K562 (cell line): ENCODE data around the gene CEP89.

Source experiments
- CBX5 ChIP-seq: IDR thresholded peaks from 2 replicates; pipeline ENCODE4 v1.6.1; 2014; ENCODE audit warnings: low read depth, borderline replicate concordance
- HOMEZ ChIP-seq: fragments of 250-450 bp; sonication (Bioruptor Pico); IDR thresholded peaks from 2 replicates; pipeline ENCODE4 v1.4.0; 2020; ENCODE audit warnings: mild to moderate bottlenecking, moderate library complexity
- ILK ChIP-seq: fragments of 450-650 bp; IDR thresholded peaks from 2 replicates; pipeline ENCODE4 v1.6.1; 2016; ENCODE audit warnings: missing genetic modification characterization, low read depth, mild to moderate bottlenecking, missing compliant biosample characterization, moderate library complexity, borderline replicate concordance
- TF ChIP-seq, protein P1 (sequence below): sonication (generic); formaldehyde crosslinking; IDR thresholded peaks from 2 replicates; pipeline ENCODE4 v1.8.0; 2022; ENCODE audit warnings: mild to moderate bottlenecking, low read depth, missing genetic modification reagents
- TF ChIP-seq, protein P2 (sequence below), 3 experiments: IDR thresholded peaks in 2 of 3; conservative IDR thresholded peaks in 1 of 3; 2 replicates each; pipeline ENCODE4 v1.5.1; 2011 to 2012; ENCODE audit warnings: low read length in 3 of 3, mild to moderate bottlenecking in 3 of 3, control low read depth in 2 of 3, improper control_type of control experiment in 1 of 3, inconsistent platforms in 1 of 3, low read depth in 1 of 3, mixed read lengths in 1 of 3, moderate library complexity in 1 of 3; ENCODE audit not compliant: insufficient read depth in 2 of 3

DNA sequence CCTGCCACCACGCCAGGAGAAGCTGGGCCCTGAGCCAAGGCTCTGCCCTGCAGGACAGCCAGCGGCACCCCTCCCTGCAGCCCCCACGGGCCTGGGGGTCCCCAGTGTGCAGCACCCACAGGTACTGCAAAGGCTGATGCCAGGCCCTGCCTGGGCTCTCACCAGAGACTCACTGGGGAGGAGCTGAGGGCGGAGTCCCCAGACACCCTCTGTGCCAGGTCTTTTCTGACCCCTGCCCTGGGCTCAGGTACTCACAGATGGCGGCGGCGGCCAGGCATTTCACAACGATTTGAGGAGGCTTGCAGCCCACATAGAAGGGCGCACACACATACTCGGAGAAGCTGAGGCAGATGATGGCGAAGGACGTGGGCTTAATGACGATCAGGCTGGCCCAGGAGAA, 107.9 kb downstream of the CEP89 start:
- TF ChIP-seq, protein P1, sequence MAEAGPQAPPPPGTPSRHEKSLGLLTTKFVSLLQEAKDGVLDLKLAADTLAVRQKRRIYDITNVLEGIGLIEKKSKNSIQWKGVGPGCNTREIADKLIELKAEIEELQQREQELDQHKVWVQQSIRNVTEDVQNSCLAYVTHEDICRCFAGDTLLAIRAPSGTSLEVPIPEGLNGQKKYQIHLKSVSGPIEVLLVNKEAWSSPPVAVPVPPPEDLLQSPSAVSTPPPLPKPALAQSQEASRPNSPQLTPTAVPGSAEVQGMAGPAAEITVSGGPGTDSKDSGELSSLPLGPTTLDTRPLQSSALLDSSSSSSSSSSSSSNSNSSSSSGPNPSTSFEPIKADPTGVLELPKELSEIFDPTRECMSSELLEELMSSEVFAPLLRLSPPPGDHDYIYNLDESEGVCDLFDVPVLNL (CRISPR knock-in tag) = no peak
- TF ChIP-seq ILK = no peak
- TF ChIP-seq CBX5 = no peak
- TF ChIP-seq, protein P2, sequence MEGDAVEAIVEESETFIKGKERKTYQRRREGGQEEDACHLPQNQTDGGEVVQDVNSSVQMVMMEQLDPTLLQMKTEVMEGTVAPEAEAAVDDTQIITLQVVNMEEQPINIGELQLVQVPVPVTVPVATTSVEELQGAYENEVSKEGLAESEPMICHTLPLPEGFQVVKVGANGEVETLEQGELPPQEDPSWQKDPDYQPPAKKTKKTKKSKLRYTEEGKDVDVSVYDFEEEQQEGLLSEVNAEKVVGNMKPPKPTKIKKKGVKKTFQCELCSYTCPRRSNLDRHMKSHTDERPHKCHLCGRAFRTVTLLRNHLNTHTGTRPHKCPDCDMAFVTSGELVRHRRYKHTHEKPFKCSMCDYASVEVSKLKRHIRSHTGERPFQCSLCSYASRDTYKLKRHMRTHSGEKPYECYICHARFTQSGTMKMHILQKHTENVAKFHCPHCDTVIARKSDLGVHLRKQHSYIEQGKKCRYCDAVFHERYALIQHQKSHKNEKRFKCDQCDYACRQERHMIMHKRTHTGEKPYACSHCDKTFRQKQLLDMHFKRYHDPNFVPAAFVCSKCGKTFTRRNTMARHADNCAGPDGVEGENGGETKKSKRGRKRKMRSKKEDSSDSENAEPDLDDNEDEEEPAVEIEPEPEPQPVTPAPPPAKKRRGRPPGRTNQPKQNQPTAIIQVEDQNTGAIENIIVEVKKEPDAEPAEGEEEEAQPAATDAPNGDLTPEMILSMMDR (IDR thresholded peaks at IDR 0.05 in 2 of 3, conservative IDR thresholded peaks at IDR 0.05 in 1 of 3; ENCODE audit: insufficient read depth in 2 of 3, low read depth in 1 of 3, low read length in 3 of 3) = no peak
- TF ChIP-seq HOMEZ = no peak
